Uterus (tissue), 2 donors: Measurements from ENCODE around the gene LRIG1.

Experiments
- POLR2A ChIP-seq, 2 donors: fragments of 450-650 bp; IDR thresholded peaks; one replicate each; pipeline ENCODE4 v1.6.1; 2016; ENCODE audit warnings: antibody characterized with exemption in 2 of 2, mild to moderate bottlenecking in 1 of 2, moderate library complexity in 1 of 2
- TF ChIP-seq, protein P1 (sequence below), 4 experiments: fragments of 200-600 bp in 2 of 4; fragments of 450-650 bp in 2 of 4; sonication (generic) in 2 of 4; IDR thresholded peaks; one replicate each; pipeline ENCODE4 v1.5.1; 2016 to 2019; ENCODE audit warnings: antibody characterized with exemption in 4 of 4, mild to moderate bottlenecking in 2 of 4, moderate library complexity in 1 of 4

DNA sequence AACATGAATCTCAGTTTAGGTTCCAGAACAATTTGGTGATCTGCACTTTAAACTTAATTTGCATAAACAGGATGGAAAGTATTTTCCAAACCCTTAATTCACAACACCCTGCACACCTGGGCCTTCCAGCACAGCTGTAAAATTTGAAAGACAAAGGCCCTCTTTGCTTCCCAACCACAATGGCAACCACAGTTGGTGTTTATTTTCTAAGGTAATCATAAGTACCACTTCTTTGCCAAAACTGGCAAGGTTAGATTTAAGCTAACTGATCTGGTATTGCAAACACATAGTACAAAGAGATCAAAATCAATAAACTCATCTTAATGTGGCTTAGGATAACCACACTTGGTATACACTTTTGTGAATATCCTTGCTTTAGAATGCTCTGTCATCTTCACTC lies 4.1 kb downstream of the LRIG1 start:
- TF ChIP-seq, protein P1, sequence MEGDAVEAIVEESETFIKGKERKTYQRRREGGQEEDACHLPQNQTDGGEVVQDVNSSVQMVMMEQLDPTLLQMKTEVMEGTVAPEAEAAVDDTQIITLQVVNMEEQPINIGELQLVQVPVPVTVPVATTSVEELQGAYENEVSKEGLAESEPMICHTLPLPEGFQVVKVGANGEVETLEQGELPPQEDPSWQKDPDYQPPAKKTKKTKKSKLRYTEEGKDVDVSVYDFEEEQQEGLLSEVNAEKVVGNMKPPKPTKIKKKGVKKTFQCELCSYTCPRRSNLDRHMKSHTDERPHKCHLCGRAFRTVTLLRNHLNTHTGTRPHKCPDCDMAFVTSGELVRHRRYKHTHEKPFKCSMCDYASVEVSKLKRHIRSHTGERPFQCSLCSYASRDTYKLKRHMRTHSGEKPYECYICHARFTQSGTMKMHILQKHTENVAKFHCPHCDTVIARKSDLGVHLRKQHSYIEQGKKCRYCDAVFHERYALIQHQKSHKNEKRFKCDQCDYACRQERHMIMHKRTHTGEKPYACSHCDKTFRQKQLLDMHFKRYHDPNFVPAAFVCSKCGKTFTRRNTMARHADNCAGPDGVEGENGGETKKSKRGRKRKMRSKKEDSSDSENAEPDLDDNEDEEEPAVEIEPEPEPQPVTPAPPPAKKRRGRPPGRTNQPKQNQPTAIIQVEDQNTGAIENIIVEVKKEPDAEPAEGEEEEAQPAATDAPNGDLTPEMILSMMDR (IDR thresholded peaks at IDR 0.05): no peak
- TF ChIP-seq POLR2A (IDR thresholded peaks at IDR 0.05): no peak
